Stimulated activated CD8-positive, alpha-beta memory T cell treated with anti-CD3 and anti-CD28 coated beads, Interleukin-7, amount 100 ng/mL, for 4 hours (primary cell): ENCODE results near the gene THUMPD3.

Source experiments
- DNase-seq, 2 donors: peaks; one replicate each; pipeline ENCODE4 v3.0.0-alpha.2; 2020; ENCODE audit warnings: low read depth in 2 of 2

Gene THUMPD3

GRCh38 chr3:9361691-9362388 is 1.0 kb upstream of the THUMPD3 start:
- no peak for DNase-seq

GRCh38 chr3:9369508-9369907 is 6.7 kb downstream of the THUMPD3 start:
- no peak for DNase-seq

GRCh38 chr3:9373465-9373864 is 10.6 kb downstream of the THUMPD3 start:
- DNase-seq: no peak

- no peak for DNase-seq
Measured at GRCh38 chr3:9377981-9378380, 15.1 kb downstream of the THUMPD3 start.

GRCh38 chr3:9379327-9379726 is 16.5 kb downstream of the THUMPD3 start:
- DNase-seq: no peak

- DNase-seq: no peak
Measured at GRCh38 chr3:9380014-9380413, 17.2 kb downstream of the THUMPD3 start.

GRCh38 chr3:9384141-9384828 is 21.4 kb downstream of the THUMPD3 start:
- no peak for DNase-seq

GRCh38 chr3:9385187-9386077 is 22.6 kb downstream of the THUMPD3 start:
- no peak for DNase-seq

GRCh38 chr3:9386078-9386459 is 23.2 kb downstream of the THUMPD3 start:
- no peak for DNase-seq

- DNase-seq: no peak
Measured at GRCh38 chr3:9386501-9387321, 23.9 kb downstream of the THUMPD3 start.

- DNase-seq: no peak
Measured at GRCh38 chr3:9387322-9387655, 24.4 kb downstream of the THUMPD3 start.

- DNase-seq: no peak
Measured at GRCh38 chr3:9388142-9388541, 25.3 kb downstream of the THUMPD3 start.

GRCh38 chr3:9388562-9389272 is 25.9 kb downstream of the THUMPD3 start:
- DNase-seq: no peak

- DNase-seq: no peak
Measured at GRCh38 chr3:9390265-9390888, 27.5 kb downstream of the THUMPD3 start.

GRCh38 chr3:9392041-9392440 is 29.2 kb downstream of the THUMPD3 start:
- no peak for DNase-seq

GRCh38 chr3:9395570-9396300 is 32.9 kb downstream of the THUMPD3 start:
- no peak for DNase-seq

- peak in 1 of 2 donors; percentile 67 for DNase-seq
Measured at GRCh38 chr3:9396301-9396631, 33.4 kb downstream of the THUMPD3 start.

- DNase-seq: peak; percentile 96 to 98
Measured at GRCh38 chr3:9396632-9397331, 33.9 kb downstream of the THUMPD3 start.

GRCh38 chr3:9397332-9397905 is 34.6 kb downstream of the THUMPD3 start, which contains the start of gene SETD5:
Gene SETD5, plus strand, starts transcription at chr3:9397615. Its CDS starts 31,324 bp downstream, at chr3:9428939.
- DNase-seq: peak; percentile 98 to 100
